ENCODE data around the gene PTPRO. TPM values are rescaled to one million over a fixed set of nuclear protein-coding genes. Genes with fewer than 3 reads are reported as not detected.

PTPRO gene
- polyA plus RNA-seq, 1 of the 3 experiments (the other 2 are of a cell fraction), result 1.4 TPM

DNA sequence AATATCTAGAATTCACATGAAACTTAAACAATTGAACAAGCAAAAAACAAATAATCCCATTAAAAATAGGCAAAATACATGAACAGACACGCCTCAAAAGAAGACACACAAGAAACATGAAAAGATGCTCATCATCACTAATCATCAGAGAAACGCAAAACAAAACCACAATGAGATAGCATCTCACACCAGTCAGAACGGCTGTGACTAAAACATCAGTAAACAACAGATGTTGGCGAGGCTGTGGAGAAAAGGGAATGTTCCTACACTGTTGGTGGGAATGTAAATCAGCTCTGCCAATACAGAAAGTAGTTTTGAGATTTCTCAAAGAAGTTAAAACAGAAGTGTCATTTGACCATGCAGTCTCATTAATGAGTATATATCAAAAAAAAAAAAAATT, 121.3 kb downstream of the PTPRO start (continued):
- no peak for TF ChIP-seq MXI1 (IDR thresholded peaks at IDR 0.05; ENCODE audit: low read depth, low read length)
- TF ChIP-seq NRF1 (IDR thresholded peaks at IDR 0.05; ENCODE audit: low read depth, low read length), result no peak
- TF ChIP-seq, protein P1, sequence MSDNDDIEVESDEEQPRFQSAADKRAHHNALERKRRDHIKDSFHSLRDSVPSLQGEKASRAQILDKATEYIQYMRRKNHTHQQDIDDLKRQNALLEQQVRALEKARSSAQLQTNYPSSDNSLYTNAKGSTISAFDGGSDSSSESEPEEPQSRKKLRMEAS (IDR thresholded peaks at IDR 0.05; ENCODE audit: low read depth), result no peak
- TF ChIP-seq EZH2phosphoT487 (IDR thresholded peaks at IDR 0.05; ENCODE audit: borderline replicate concordance, low read depth), result no peak

- Histone ChIP-seq H3K27me3 (ENCODE audit: insufficient read depth) (no peaks in the 10 kb centered on the region), H3K79me2 (ENCODE audit: insufficient read depth) (no peaks in the 10 kb centered on the region), H3K36me3 (replicated peaks in 1 of 2; ENCODE audit: control insufficient read depth in 1 of 2, insufficient read depth in 2 of 2, low read length in 1 of 2) (no peaks in the 10 kb centered on the region), H3K4me1 (ENCODE audit: control insufficient read depth in 1 of 2, insufficient read depth in 2 of 2, low read depth in 1 of 2, low read length in 1 of 2) (no peaks in the 10 kb centered on the region), H3K9ac (no peak overlapping the region), H3K9me2 (no peaks in the 10 kb centered on the region), H2AFZ (ENCODE audit: low read depth) (no peak overlapping the region), H3F3A (replicated peaks; ENCODE audit: insufficient read depth) (no peaks in the 10 kb centered on the region), H3K9me3 (no peaks in the 10 kb centered on the region), H3K27ac (ENCODE audit: low read depth in 2 of 2, low read length in 1 of 2) (no peak overlapping the region), H4K20me1 (ENCODE audit: insufficient read depth) (no peaks in the 10 kb centered on the region), H3K4me3 (ENCODE audit: low read depth in 2 of 2, low read length in 1 of 2) (no peak overlapping the region), H3K4me2 (no peak overlapping the region)
- TF ChIP-seq GATA2 (CRISPR knock-in tag; IDR thresholded peaks at IDR 0.05), result no peak
- TF ChIP-seq RXRA (IDR thresholded peaks at IDR 0.05; ENCODE audit: borderline replicate concordance, low read depth), result no peak
- no peak for TF ChIP-seq SIN3A (IDR thresholded peaks at IDR 0.05; ENCODE audit: borderline replicate concordance, low read depth, low read length)
- TF ChIP-seq MEF2A (IDR thresholded peaks at IDR 0.05; ENCODE audit: borderline replicate concordance, low read depth), result no peak
- TF ChIP-seq EZH2phosphoT487 (IDR thresholded peaks at IDR 0.05; ENCODE audit: borderline replicate concordance, low read depth), result no peak
- TF ChIP-seq FOXJ3 (CRISPR knock-in tag; IDR thresholded peaks at IDR 0.05), result no peak
- TF ChIP-seq ZBTB33 (IDR thresholded peaks at IDR 0.05; ENCODE audit: borderline replicate concordance, low read depth), result no peak
- no peak for TF ChIP-seq NFIC (IDR thresholded peaks at IDR 0.05; ENCODE audit: borderline replicate concordance)
- TF ChIP-seq ELF1 (IDR thresholded peaks at IDR 0.05), result no peak
- TF ChIP-seq, protein P2, sequence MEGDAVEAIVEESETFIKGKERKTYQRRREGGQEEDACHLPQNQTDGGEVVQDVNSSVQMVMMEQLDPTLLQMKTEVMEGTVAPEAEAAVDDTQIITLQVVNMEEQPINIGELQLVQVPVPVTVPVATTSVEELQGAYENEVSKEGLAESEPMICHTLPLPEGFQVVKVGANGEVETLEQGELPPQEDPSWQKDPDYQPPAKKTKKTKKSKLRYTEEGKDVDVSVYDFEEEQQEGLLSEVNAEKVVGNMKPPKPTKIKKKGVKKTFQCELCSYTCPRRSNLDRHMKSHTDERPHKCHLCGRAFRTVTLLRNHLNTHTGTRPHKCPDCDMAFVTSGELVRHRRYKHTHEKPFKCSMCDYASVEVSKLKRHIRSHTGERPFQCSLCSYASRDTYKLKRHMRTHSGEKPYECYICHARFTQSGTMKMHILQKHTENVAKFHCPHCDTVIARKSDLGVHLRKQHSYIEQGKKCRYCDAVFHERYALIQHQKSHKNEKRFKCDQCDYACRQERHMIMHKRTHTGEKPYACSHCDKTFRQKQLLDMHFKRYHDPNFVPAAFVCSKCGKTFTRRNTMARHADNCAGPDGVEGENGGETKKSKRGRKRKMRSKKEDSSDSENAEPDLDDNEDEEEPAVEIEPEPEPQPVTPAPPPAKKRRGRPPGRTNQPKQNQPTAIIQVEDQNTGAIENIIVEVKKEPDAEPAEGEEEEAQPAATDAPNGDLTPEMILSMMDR (IDR thresholded peaks at IDR 0.05), result no peak
- no peak for TF ChIP-seq REST (IDR thresholded peaks at IDR 0.05; ENCODE audit: low read depth, low read length)
- ChIA-PET CTCF (interaction anchor here (1.1 kb wide), 1 partner anchor 25 kb away, joined by 3 read pairs; no protein-coding TSS in a partner anchor), POLR2A (no interaction called here)
- WGBS (ENCODE audit: low lambda C conversion rate), result 84% methylated on average over 4 of the region's 4 CpGs
- DNase-seq, result no peak
Observed at GRCh38 chr12:15444523-15444922, 122.2 kb downstream of the PTPRO start.

All from SK-N-SH (cell line).